Caco-2 (cell line): ENCODE measurements around the gene ECE1. TPM values are rescaled to one million over a fixed set of nuclear protein-coding genes. Genes with fewer than 3 reads are reported as not detected.

Experiments
- BruUV-seq: library from RNA; stranded (reverse); fragments of 400-500 nt; replicated peaks from 2 replicates; lab custom pipeline; 2021; lab: Mats Ljungman, UMichigan
- CTCF ChIA-PET: fragments of 300-600 bp; sonication (Branson Sonifier 250); formaldehyde crosslinking; loops from one replicate; lab custom pipeline; 2022; ENCODE audit warnings: antibody characterized with exemption; lab: Charles Lee
- POLR2A ChIA-PET: fragments of 300-600 bp; sonication (Branson Sonifier 250); formaldehyde crosslinking; loops from one replicate; lab custom pipeline; 2022; ENCODE audit warnings: antibody characterized with exemption; lab: Charles Lee
- DNase-seq, 2 experiments: peaks; one replicate each; pipeline versions ENCODE4 v3.0.0 to v3.0.0-alpha.2; 2020 to 2022
- H3K27me3 ChIP-seq: replicated peaks from 2 replicates; pipeline ENCODE4 v1.6.0; 2011; ENCODE audit warnings: low read length; ENCODE audit not compliant: control insufficient read depth, insufficient read depth
- H3K36me3 ChIP-seq: 2 replicates; pipeline ENCODE4 v1.5.1; 2011; ENCODE audit warnings: low read length; ENCODE audit not compliant: control insufficient read depth, insufficient read depth
- H3K4me1 ChIP-seq: fragments of 250-450 bp; sonication (Bioruptor Pico); 2 replicates; pipeline ENCODE4 v1.5.1; 2020; ENCODE audit warnings: mild to moderate bottlenecking
- H3K4me3 ChIP-seq: 2 replicates; pipeline ENCODE4 v1.5.1; 2011; ENCODE audit warnings: low read depth, mild to moderate bottlenecking, control low read depth, low read length
- H3K9me3 ChIP-seq: fragments of 250-450 bp; sonication (Bioruptor Pico); 2 replicates; pipeline ENCODE4 v1.5.1; 2020; ENCODE audit warnings: mild to moderate bottlenecking, moderate library complexity
- H3K27ac Mint-ChIP-seq: one replicate; pipeline ENCODE4 v1.8.0; 2022; ENCODE audit warnings: mixed read lengths; ENCODE audit not compliant: unreplicated experiment
- H3K27me3 Mint-ChIP-seq: one replicate; pipeline ENCODE4 v1.8.0; 2022; ENCODE audit warnings: mixed read lengths; ENCODE audit not compliant: insufficient read depth, unreplicated experiment
- H3K36me3 Mint-ChIP-seq: one replicate; pipeline ENCODE4 v1.8.0; 2022; ENCODE audit warnings: mild to moderate bottlenecking, mixed read lengths; ENCODE audit not compliant: insufficient read depth, unreplicated experiment
- H3K4me1 Mint-ChIP-seq: one replicate; pipeline ENCODE4 v1.8.0; 2022; ENCODE audit warnings: low read depth, mixed read lengths; ENCODE audit not compliant: unreplicated experiment
- H3K4me3 Mint-ChIP-seq: one replicate; pipeline ENCODE4 v1.8.0; 2022; ENCODE audit warnings: mild to moderate bottlenecking, moderate library complexity, mixed read lengths; ENCODE audit not compliant: unreplicated experiment
- H3K9me3 Mint-ChIP-seq: one replicate; pipeline ENCODE4 v1.8.0; 2022; ENCODE audit warnings: mixed read lengths; ENCODE audit not compliant: unreplicated experiment
- CTCF ChIP-seq, 2 experiments: fragments of 200-600 bp in 1 of 2; IDR thresholded peaks; 1 replicate in 1 of 2; 2 replicates in 1 of 2; pipeline versions ENCODE4 v1.5.1 to v1.8.0; 2011 to 2022; ENCODE audit warnings: antibody characterized with exemption in 1 of 2, control low read depth in 1 of 2, inconsistent platforms in 1 of 2, low read depth in 1 of 2, low read length in 1 of 2, mild to moderate bottlenecking in 1 of 2, moderate library complexity in 1 of 2; ENCODE audit not compliant: insufficient read depth in 1 of 2, severe bottlenecking in 1 of 2, unreplicated experiment in 1 of 2
- intact Hi-C: fragments of 100-400 bp; cut with micrococcal nuclease; formaldehyde crosslinking; loops from one replicate; pipeline ENCODE4 v1.10.0; 2022; ENCODE audit not compliant: unreplicated experiment
- total RNA-seq: library from RNA; stranded (reverse); gene quantifications from 2 replicates; pipeline ENCODE4 v1.2.3, GENCODE V29; 2022

ECE1 gene
- total RNA-seq, 1 experiment from 2014 or later: 50.2 TPM

- intact Hi-C loops: loop anchor here (10.0 kb wide), 1 partner anchor 392 kb away; the partner anchor contains the start of gene HP1BP3
- TSS peak; percentile 86 for BruUV-seq
These were observed 113.4 kb downstream of the ECE1 start, which contains the start of gene EIF4G3 for GRCh38 chr1:21176586-21177555. Gene EIF4G3 (minus strand): TSS chr1:21176897. CDS start chr1:21002742, 174,155 bp downstream.

GRCh38 chr1:21175670-21176581, 114.3 kb downstream of the ECE1 start:
- DNase-seq: peak in 1 of 2 experiments; percentile 46
- H3K36me3 Mint-ChIP-seq: peaks cover 23% of the 10 kb centered on the region
- intact Hi-C loops: loop anchor here (10.0 kb wide), 1 partner anchor 391 kb away; the partner anchor contains the start of gene HP1BP3
- H3K9me3 Mint-ChIP-seq: no peaks in the 10 kb centered on the region
- H3K4me1 ChIP-seq: peaks cover 13% of the 10 kb centered on the region
- ChIA-PET CTCF (interaction anchor here (0.7 kb wide), 1 partner anchor 479 kb away, joined by 3 read pairs; no protein-coding TSS in a partner anchor), POLR2A (interaction anchor here (0.6 kb wide), 1 partner anchor 390 kb away, joined by 3 read pairs; no protein-coding TSS in a partner anchor)
- peak overlapping the region; percentile 93 for H3K27ac Mint-ChIP-seq
- H3K4me3 Mint-ChIP-seq: peak overlapping the region; percentile 90
- no TSS peak for BruUV-seq
- no peaks in the 10 kb centered on the region for H3K27me3 Mint-ChIP-seq
- H3K4me3 ChIP-seq: peak overlapping the region; percentile 65
- H3K36me3 ChIP-seq: no peaks in the 10 kb centered on the region
- H3K9me3 ChIP-seq: no peaks in the 10 kb centered on the region
- no peaks in the 10 kb centered on the region for H3K27me3 ChIP-seq
- peaks cover 17% of the 10 kb centered on the region for H3K4me1 Mint-ChIP-seq
- TF ChIP-seq CTCF (IDR thresholded peaks at IDR 0.05; ENCODE audit: insufficient read depth in 1 of 2, low read depth in 1 of 2, low read length in 1 of 2, severe bottlenecking in 1 of 2, unreplicated experiment in 1 of 2): no peak

More at GRCh38 chr1:21176586-21177555, 113.4 kb downstream of the ECE1 start, which contains the start of gene EIF4G3:
- Histone ChIP-seq H3K4me1 (peaks cover 9% of the 10 kb centered on the region), H3K9me3 (no peaks in the 10 kb centered on the region), H3K36me3 (no peaks in the 10 kb centered on the region), H3K27me3 (no peaks in the 10 kb centered on the region), H3K4me3 (peak within 1 kb of the TSS; percentile 65)
- peak; percentile 97 to 99 for DNase-seq
- ChIA-PET CTCF (no interaction called here), POLR2A (no interaction called here)
- no peak for TF ChIP-seq CTCF (IDR thresholded peaks at IDR 0.05; ENCODE audit: insufficient read depth in 1 of 2, low read depth in 1 of 2, low read length in 1 of 2, severe bottlenecking in 1 of 2, unreplicated experiment in 1 of 2)
- no peaks in the 10 kb centered on the region for H3K27me3 Mint-ChIP-seq
- H3K27ac Mint-ChIP-seq: peak within 1 kb of the TSS; percentile 93
- peak within 1 kb of the TSS; percentile 90 for H3K4me3 Mint-ChIP-seq
- H3K9me3 Mint-ChIP-seq: no peaks in the 10 kb centered on the region
- peaks cover 10% of the 10 kb centered on the region for H3K4me1 Mint-ChIP-seq
- peaks cover 16% of the 10 kb centered on the region for H3K36me3 Mint-ChIP-seq
